ENCODE results near the gene RNF5.

GRCh38 chr6:32222333-32223230 lies 44.4 kb downstream of the RNF5 start:
- TF ChIP-seq CTCF (IDR thresholded peaks at IDR 0.05; ENCODE audit: low read length) (no peak), EZH2 (optimal IDR thresholded peaks at IDR 0.05; ENCODE audit: low read depth, low read length) (no peak), EZH2phosphoT487 (IDR thresholded peaks at IDR 0.05; ENCODE audit: low read length) (no peak)

All from MM.1S (cell line).